ENCODE data around the gene IFNL2.
"Not testable (repeated sequence)": the region's sequence is repeated elsewhere in the genome, so short reads cannot be mapped to it uniquely, and the experiment has no call there.

The IFNL2 gene

GRCh38 chr19:39268085-39268484 lies at the start of gene IFNL2:
Gene IFNL2 (plus strand): TSS chr19:39268396. CDS start chr19:39268569, 173 bp downstream.
- H3K4me2 ChIP-seq (ENCODE audit: low read depth, low read length, poor library complexity, severe bottlenecking), result not testable (repeated sequence)

DNA sequence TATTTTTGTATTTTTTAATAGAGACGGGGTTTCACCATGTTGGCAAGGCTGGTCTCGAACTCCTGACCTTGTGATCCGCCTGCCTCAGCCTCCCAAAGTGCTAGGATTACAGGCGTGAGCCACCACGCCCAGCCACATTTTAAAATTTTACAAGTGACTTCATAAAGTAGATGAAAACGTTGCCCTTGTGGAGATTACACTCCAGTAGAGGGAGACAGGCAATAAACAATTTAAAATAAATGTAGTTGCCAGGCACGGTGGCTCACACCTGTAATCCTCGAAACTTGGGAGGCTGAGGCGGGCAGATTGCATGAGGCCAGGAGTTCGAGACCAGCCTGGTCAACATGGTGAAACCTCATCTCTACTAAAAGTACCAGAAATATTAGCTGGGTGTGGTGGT lies 49.1 kb upstream of the IFNL2 start:
- not testable (repeated sequence) for H3K9ac ChIP-seq (ENCODE audit: low read depth, low read length, poor library complexity, severe bottlenecking); H3K9me3 ChIP-seq (ENCODE audit: insufficient read depth, low read depth, low read length); H3F3A ChIP-seq (ENCODE audit: low read depth); H3K79me2 ChIP-seq (ENCODE audit: insufficient read depth, low read length); H2AFZ ChIP-seq (ENCODE audit: low read length); H3K27me3 ChIP-seq (ENCODE audit: insufficient read depth, low read length, poor library complexity, severe bottlenecking); H3K36me3 ChIP-seq (ENCODE audit: insufficient read depth, low read length); H3K4me1 ChIP-seq (ENCODE audit: insufficient read depth, low read length, poor library complexity, severe bottlenecking); H4K20me1 ChIP-seq (ENCODE audit: insufficient read depth, low read length, poor library complexity, severe bottlenecking); H3K4me2 ChIP-seq (ENCODE audit: low read depth, low read length, poor library complexity, severe bottlenecking); H3K9me2 ChIP-seq (replicated peaks; ENCODE audit: low read depth, low read length); H3K4me3 ChIP-seq (ENCODE audit: low read length, poor library complexity, severe bottlenecking)
- peak; percentile 24; the same call in 1 of the 2 replicates for TF ChIP-seq CTCF (conservative IDR thresholded peaks at IDR 0.05; ENCODE audit: low read length)

More at GRCh38 chr19:39268085-39268484, at the start of gene IFNL2:
- H3K36me3 ChIP-seq (ENCODE audit: insufficient read depth, low read length); H3K4me1 ChIP-seq (ENCODE audit: insufficient read depth, low read length, poor library complexity, severe bottlenecking); H3K27me3 ChIP-seq (ENCODE audit: insufficient read depth, low read length, poor library complexity, severe bottlenecking); H3K9me3 ChIP-seq (ENCODE audit: insufficient read depth, low read depth, low read length); H3K4me3 ChIP-seq (ENCODE audit: low read length, poor library complexity, severe bottlenecking); H3F3A ChIP-seq (ENCODE audit: low read depth); H4K20me1 ChIP-seq (ENCODE audit: insufficient read depth, low read length, poor library complexity, severe bottlenecking); H3K79me2 ChIP-seq (ENCODE audit: insufficient read depth, low read length); H3K9me2 ChIP-seq (replicated peaks; ENCODE audit: low read depth, low read length); H3K9ac ChIP-seq (ENCODE audit: low read depth, low read length, poor library complexity, severe bottlenecking); H2AFZ ChIP-seq (ENCODE audit: low read length): not testable (repeated sequence)

DNA sequence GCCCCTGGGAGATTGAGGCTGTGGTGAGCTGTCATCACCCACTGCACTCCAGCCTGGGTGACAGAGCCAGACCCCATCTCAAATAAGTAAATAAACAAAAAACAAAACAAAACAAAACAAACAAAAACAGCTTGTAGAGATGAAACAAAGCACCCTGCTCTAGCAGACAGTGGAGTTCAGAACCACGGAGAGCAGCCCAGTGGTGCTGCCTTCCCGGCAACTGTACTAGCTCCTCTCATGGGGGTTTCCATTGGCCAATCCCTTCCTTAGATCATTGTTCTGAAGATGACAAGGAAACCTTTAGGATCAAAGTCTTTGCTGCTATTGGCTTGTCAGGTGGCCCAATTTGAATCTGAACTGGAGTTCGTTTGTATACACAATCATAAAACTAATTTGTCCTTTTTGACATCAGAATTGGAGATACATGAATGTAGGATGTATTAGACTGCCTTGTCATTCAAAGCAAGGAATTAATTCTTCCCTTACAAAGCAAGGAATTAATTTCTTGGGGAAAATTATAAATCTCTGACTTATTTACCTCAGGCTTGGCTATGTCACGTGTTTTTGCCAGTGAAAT lies 44.4 kb upstream of the IFNL2 start:
- Histone ChIP-seq H4K20me1 (ENCODE audit: insufficient read depth, low read length, poor library complexity, severe bottlenecking) (no peaks in the 10 kb centered on the region), H3K36me3 (ENCODE audit: insufficient read depth, low read length) (no peaks in the 10 kb centered on the region), H2AFZ (ENCODE audit: low read length) (no peak overlapping the region), H3K4me3 (ENCODE audit: low read length, poor library complexity, severe bottlenecking) (no peak overlapping the region), H3K9me2 (replicated peaks; ENCODE audit: low read depth, low read length) (no peaks in the 10 kb centered on the region), H3K79me2 (ENCODE audit: insufficient read depth, low read length) (no peaks in the 10 kb centered on the region), H3K9ac (ENCODE audit: low read depth, low read length, poor library complexity, severe bottlenecking) (no peak overlapping the region), H3K9me3 (ENCODE audit: insufficient read depth, low read depth, low read length) (no peaks in the 10 kb centered on the region), H3K27me3 (ENCODE audit: insufficient read depth, low read length, poor library complexity, severe bottlenecking) (no peaks in the 10 kb centered on the region), H3K4me1 (ENCODE audit: insufficient read depth, low read length, poor library complexity, severe bottlenecking) (no peaks in the 10 kb centered on the region), H3F3A (ENCODE audit: low read depth) (no peaks in the 10 kb centered on the region), H3K4me2 (ENCODE audit: low read depth, low read length, poor library complexity, severe bottlenecking) (no peak overlapping the region)
- no peak for TF ChIP-seq CTCF (conservative IDR thresholded peaks at IDR 0.05; ENCODE audit: low read length)
- TF ChIP-seq EZH2phosphoT487 (IDR thresholded peaks at IDR 0.05; ENCODE audit: borderline replicate concordance), result no peak

DNA sequence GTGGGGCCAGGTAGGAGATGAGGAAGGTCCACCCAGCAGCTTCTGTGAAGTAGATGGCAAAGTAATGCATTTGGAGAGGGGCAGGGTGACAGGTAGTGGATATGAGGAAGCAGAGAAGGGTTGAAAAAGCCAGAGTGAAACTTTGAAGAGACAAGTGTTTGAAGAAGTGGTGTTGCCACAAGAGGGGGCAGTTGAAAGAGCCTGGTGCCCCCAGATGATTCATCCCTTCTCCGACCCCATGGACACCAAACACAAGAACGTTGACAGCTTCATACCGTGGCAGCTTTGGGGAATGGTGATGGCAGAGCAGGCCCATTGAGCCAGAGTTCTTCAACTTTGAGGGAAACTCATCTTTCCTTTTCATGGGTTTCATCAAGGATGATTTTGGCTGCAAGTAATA lies 43.3 kb upstream of the IFNL2 start:
- H3K4me1 ChIP-seq (ENCODE audit: insufficient read depth, low read length, poor library complexity, severe bottlenecking), result no peaks in the 10 kb centered on the region
- H2AFZ ChIP-seq (ENCODE audit: low read length), result no peak overlapping the region
- H3K9me2 ChIP-seq (replicated peaks; ENCODE audit: low read depth, low read length), result no peaks in the 10 kb centered on the region
- H3K4me3 ChIP-seq (ENCODE audit: low read length, poor library complexity, severe bottlenecking), result no peak overlapping the region
- H3K79me2 ChIP-seq (ENCODE audit: insufficient read depth, low read length), result no peaks in the 10 kb centered on the region
- H3K4me2 ChIP-seq (ENCODE audit: low read depth, low read length, poor library complexity, severe bottlenecking), result no peak overlapping the region
- no peaks in the 10 kb centered on the region for H3K36me3 ChIP-seq (ENCODE audit: insufficient read depth, low read length)
- no peak overlapping the region for H3K9ac ChIP-seq (ENCODE audit: low read depth, low read length, poor library complexity, severe bottlenecking)
- no peaks in the 10 kb centered on the region for H4K20me1 ChIP-seq (ENCODE audit: insufficient read depth, low read length, poor library complexity, severe bottlenecking)
- peak; percentile 59 for TF ChIP-seq CTCF (conservative IDR thresholded peaks at IDR 0.05; ENCODE audit: low read length)
- TF ChIP-seq EZH2phosphoT487 (IDR thresholded peaks at IDR 0.05; ENCODE audit: borderline replicate concordance), result no peak
- H3F3A ChIP-seq (ENCODE audit: low read depth), result no peaks in the 10 kb centered on the region
- no peaks in the 10 kb centered on the region for H3K9me3 ChIP-seq (ENCODE audit: insufficient read depth, low read depth, low read length)
- no peaks in the 10 kb centered on the region for H3K27me3 ChIP-seq (ENCODE audit: insufficient read depth, low read length, poor library complexity, severe bottlenecking)
